Suprapubic skin (tissue), 4 donors: Measurements from ENCODE around the gene SCAP. TPM values are rescaled to one million over a fixed set of nuclear protein-coding genes. Genes with fewer than 3 reads are reported as not detected.

ENCODE experiments used
- DNase-seq, 2 donors: peaks; one replicate each; pipeline ENCODE4 v3.0.0-alpha.2; 2019; ENCODE audit warnings: low spot score in 2 of 2
- H3K27ac ChIP-seq: fragments of 200-600 bp; sonication (generic); one replicate; pipeline ENCODE4 v1.5.1; 2019
- H3K27me3 ChIP-seq: fragments of 200-600 bp; sonication (generic); one replicate; pipeline ENCODE4 v1.5.1; 2019
- H3K36me3 ChIP-seq: fragments of 200-600 bp; sonication (generic); one replicate; pipeline ENCODE4 v1.5.1; 2019
- H3K4me1 ChIP-seq: fragments of 200-600 bp; sonication (generic); one replicate; pipeline ENCODE4 v1.5.1; 2019
- H3K4me3 ChIP-seq: fragments of 200-600 bp; sonication (generic); one replicate; pipeline ENCODE4 v1.5.1; 2019; ENCODE audit warnings: mild to moderate bottlenecking
- H3K9me3 ChIP-seq: fragments of 200-600 bp; sonication (generic); one replicate; pipeline ENCODE4 v1.5.1; 2019
- EP300 ChIP-seq: sonication (generic); formaldehyde crosslinking; IDR thresholded peaks from one replicate; pipeline ENCODE4 v1.6.1; 2017; ENCODE audit warnings: antibody characterized with exemption
- POLR2A ChIP-seq, 2 donors: fragments of 450-650 bp; IDR thresholded peaks; one replicate each; pipeline ENCODE4 v1.6.1; 2017; ENCODE audit warnings: antibody characterized with exemption in 2 of 2, mild to moderate bottlenecking in 2 of 2, moderate library complexity in 2 of 2
- POLR2AphosphoS5 ChIP-seq, 3 donors: sonication (generic); formaldehyde crosslinking; IDR thresholded peaks; one replicate each; pipeline ENCODE4 v1.6.1; 2017; ENCODE audit warnings: antibody characterized with exemption in 3 of 3
- WGBS: methylation state at CpG from one replicate; pipeline ENCODE4 v1.1.5; 2018; 5-methylcytosine and 5-hydroxymethylcytosine counted together
- total RNA-seq, 4 donors: library from RNA; depleted of rRNA; stranded (reverse); fragments of >200 nt; gene quantifications; one replicate each; pipeline ENCODE4 v1.1.0, GENCODE V29; 2016
- TF ChIP-seq, protein P1 (sequence below), 2 donors: fragments of 200-600 bp in 1 of 2; fragments of 450-650 bp in 1 of 2; sonication (generic) in 1 of 2; IDR thresholded peaks; one replicate each; pipeline ENCODE4 v1.5.1; 2016 to 2019; ENCODE audit warnings: antibody characterized with exemption in 2 of 2, mild to moderate bottlenecking in 1 of 2, moderate library complexity in 1 of 2

Gene SCAP
- total RNA-seq: 100 to 1,000 TPM; 142 to 195 (median 151) TPM

GRCh38 chr3:47475570-47476329 is at the start of gene SCAP:
Gene SCAP, minus strand, starts transcription at chr3:47475941. Its CDS starts 32,948 bp downstream, at chr3:47442993.
- H3K4me3 ChIP-seq: peak within 1 kb of the TSS; percentile 98

DNA sequence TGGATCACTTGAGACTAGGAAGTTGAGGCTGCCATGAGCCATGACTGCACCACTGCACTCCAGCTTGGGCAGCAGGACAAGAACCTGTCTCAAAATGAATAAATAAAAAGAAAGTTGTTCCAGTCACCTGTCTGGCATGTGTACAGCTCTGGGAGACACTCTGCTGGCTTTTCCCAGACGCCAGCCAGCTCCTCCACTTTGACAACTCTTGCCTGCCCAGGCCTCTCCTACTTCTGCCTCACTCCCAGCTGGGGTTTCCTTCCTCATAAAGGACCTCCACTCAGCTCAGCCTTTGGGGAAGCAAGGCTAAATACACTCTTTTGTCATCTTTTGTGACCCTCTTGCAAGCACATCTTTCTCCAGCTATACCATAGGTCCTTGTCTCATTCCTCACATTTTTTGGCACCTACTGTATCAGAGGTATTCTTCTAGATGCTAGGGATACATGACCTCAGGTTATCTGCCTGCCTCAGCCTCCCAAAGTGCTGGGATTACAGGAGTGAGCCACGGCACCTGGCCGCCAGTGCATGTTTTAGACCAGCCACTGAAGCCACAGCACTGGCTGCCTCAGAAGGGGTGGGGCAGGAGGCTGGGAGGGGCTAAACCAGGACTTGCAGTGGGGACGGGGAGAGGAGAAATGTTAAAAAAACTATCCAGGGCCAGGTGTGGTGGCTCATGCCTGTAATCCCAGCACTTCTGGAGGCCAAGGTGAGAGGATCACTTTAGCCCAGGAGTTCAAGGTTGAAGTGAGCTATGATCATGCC is 47.8 kb upstream of the SCAP start:
- Histone ChIP-seq H3K4me3 (no peak overlapping the region), H3K27ac (no peak overlapping the region), H3K36me3 (no peaks in the 10 kb centered on the region), H3K27me3 (no peaks in the 10 kb centered on the region), H3K9me3 (no peaks in the 10 kb centered on the region), H3K4me1 (peaks cover 5% of the 10 kb centered on the region)
- DNase-seq: no peak
- no peak for TF ChIP-seq EP300
- 50% methylated on average over 4 of the region's 4 CpGs for WGBS

More at GRCh38 chr3:47475570-47476329, at the start of gene SCAP:
- 5% methylated on average over 11 of the region's 88 CpGs for WGBS
- Histone ChIP-seq H3K9me3 (no peaks in the 10 kb centered on the region), H3K27me3 (no peaks in the 10 kb centered on the region), H3K4me1 (peaks cover 36% of the 10 kb centered on the region), H3K36me3 (no peaks in the 10 kb centered on the region), H3K27ac (peak within 1 kb of the TSS; percentile 92)
- no peak for TF ChIP-seq POLR2A (IDR thresholded peaks at IDR 0.05)
- TF ChIP-seq POLR2AphosphoS5 (IDR thresholded peaks at IDR 0.05): peak in 2 of 3 donors; percentile 70 to 85
- TF ChIP-seq EP300: no peak
- TF ChIP-seq, protein P1, sequence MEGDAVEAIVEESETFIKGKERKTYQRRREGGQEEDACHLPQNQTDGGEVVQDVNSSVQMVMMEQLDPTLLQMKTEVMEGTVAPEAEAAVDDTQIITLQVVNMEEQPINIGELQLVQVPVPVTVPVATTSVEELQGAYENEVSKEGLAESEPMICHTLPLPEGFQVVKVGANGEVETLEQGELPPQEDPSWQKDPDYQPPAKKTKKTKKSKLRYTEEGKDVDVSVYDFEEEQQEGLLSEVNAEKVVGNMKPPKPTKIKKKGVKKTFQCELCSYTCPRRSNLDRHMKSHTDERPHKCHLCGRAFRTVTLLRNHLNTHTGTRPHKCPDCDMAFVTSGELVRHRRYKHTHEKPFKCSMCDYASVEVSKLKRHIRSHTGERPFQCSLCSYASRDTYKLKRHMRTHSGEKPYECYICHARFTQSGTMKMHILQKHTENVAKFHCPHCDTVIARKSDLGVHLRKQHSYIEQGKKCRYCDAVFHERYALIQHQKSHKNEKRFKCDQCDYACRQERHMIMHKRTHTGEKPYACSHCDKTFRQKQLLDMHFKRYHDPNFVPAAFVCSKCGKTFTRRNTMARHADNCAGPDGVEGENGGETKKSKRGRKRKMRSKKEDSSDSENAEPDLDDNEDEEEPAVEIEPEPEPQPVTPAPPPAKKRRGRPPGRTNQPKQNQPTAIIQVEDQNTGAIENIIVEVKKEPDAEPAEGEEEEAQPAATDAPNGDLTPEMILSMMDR (IDR thresholded peaks at IDR 0.05): peak; percentile 96 to 97
- DNase-seq: peak; percentile 96 to 97

GRCh38 chr3:47522082-47522987 is 46.6 kb upstream of the SCAP start:
- Histone ChIP-seq H3K9me3 (no peaks in the 10 kb centered on the region), H3K4me3 (no peak overlapping the region), H3K27me3 (no peaks in the 10 kb centered on the region), H3K27ac (no peak overlapping the region), H3K36me3 (no peaks in the 10 kb centered on the region), H3K4me1 (peaks cover 5% of the 10 kb centered on the region)
- WGBS: 45% methylated on average over 15 of the region's 15 CpGs
- DNase-seq: peak; percentile 86
- TF ChIP-seq, protein P1 (IDR thresholded peaks at IDR 0.05): peak; percentile 84 to 87
- TF ChIP-seq POLR2AphosphoS5 (IDR thresholded peaks at IDR 0.05): no peak

DNA sequence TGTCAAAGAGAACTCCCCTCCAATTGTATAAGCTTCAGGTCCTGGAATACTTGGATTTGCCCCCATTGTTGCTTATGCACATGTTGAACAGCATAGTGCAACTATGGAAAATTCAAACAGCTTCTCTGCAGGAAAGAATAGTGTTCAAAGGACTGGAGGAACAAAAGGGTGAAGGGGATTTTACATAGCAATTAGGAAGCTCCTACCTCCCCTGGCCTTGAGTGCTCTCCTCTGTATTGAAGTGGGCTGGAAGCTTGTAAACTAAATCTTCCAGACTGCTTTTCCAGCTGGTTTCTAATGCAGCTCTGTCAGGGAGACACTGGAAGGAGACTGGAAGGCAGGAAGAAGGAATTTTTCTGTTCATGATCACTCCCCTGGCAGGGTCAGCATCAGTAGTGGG is 45.0 kb upstream of the SCAP start:
- Histone ChIP-seq H3K27ac (no peak overlapping the region), H3K4me3 (no peak overlapping the region), H3K9me3 (no peaks in the 10 kb centered on the region), H3K4me1 (peaks cover 5% of the 10 kb centered on the region), H3K27me3 (no peaks in the 10 kb centered on the region), H3K36me3 (no peaks in the 10 kb centered on the region)
- DNase-seq: no peak
- no peak for TF ChIP-seq POLR2AphosphoS5 (IDR thresholded peaks at IDR 0.05)
- no peak for TF ChIP-seq EP300

DNA sequence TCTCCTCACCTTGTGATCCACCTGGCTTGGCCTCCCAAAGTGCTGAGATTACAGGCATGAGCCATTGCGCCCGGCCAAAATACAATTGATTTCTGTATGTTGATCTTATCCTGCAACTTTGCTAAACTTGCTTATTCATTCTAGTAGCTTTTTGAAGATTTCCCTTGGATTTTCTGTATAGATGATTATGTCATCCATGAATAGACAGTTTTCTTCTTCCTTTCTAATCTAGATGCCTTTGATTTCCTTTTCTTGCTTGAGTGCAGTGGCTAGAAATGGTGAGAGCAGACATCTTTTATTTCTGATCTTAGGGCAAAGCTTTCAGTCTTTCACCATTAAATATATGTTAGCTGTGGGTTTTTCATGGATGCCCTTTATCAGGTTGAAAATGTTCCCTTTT is 42.2 kb upstream of the SCAP start:
- WGBS: 88% methylated on average over 2 of the region's 2 CpGs
- no peak overlapping the region for H3K4me3 ChIP-seq
- peaks cover 11% of the 10 kb centered on the region for H3K4me1 ChIP-seq
- no peaks in the 10 kb centered on the region for H3K9me3 ChIP-seq
- no peaks in the 10 kb centered on the region for H3K27me3 ChIP-seq
- H3K36me3 ChIP-seq: no peaks in the 10 kb centered on the region
- TF ChIP-seq EP300: no peak
- no peak overlapping the region for H3K27ac ChIP-seq
- no peak for DNase-seq

DNA sequence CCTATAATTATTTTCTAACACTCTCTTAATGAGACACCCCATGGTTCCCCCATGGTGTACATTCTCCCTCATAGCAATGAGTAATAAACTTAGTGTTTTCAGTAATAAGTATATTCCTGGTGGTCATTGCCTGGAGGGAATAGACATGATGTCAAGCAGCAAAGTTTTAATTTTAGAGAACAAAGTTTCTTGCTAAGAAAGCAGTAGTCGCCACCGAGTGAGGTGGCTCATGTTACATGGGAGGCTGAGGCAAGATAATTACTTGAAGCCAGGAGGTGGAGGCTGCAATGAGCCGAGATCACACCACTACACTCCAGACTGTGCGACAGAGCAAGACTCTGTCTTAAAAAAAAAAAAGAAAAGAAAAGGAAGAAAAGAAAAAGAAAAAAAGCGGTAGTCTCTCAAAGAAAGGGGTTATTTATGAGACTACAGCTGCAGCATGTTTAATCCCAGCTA is 40.2 kb upstream of the SCAP start:
- TF ChIP-seq POLR2A (IDR thresholded peaks at IDR 0.05) (no peak), EP300 (no peak), POLR2AphosphoS5 (IDR thresholded peaks at IDR 0.05) (no peak)
- TF ChIP-seq, protein P1 (IDR thresholded peaks at IDR 0.05): no peak
- Histone ChIP-seq H3K27me3 (no peaks in the 10 kb centered on the region), H3K4me3 (no peak overlapping the region), H3K27ac (no peak overlapping the region), H3K4me1 (peaks cover 20% of the 10 kb centered on the region), H3K36me3 (no peaks in the 10 kb centered on the region), H3K9me3 (no peaks in the 10 kb centered on the region)
- no peak for DNase-seq
- 68% methylated on average over 5 of the region's 5 CpGs for WGBS
